ENCODE measurements around the gene VAV1. TPM values are rescaled to one million over a fixed set of nuclear protein-coding genes. Genes with fewer than 3 reads are reported as not detected.
A peak's percentile ranks its signal among the peaks of the same experiment; 100 is the strongest.

The VAV1 gene
- total and polyA plus RNA-seq, 9 of the 15 experiments (the other 6 are each of a cell fraction or from before 2014, with no cell fraction given) = 0.46 to 20.1 (median 11.1) TPM

- TF ChIP-seq CTCF (IDR thresholded peaks at IDR 0.05 in 2 of 3, conservative IDR thresholded peaks at IDR 0.05 in 1 of 3; ENCODE audit: insufficient read depth in 2 of 3, low read depth in 1 of 3, low read length in 3 of 3) (peak; percentile 58 to 80 (median 75)), POLR3A (IDR thresholded peaks at IDR 0.05; ENCODE audit: borderline replicate concordance, extremely low read depth, insufficient read depth, insufficient read length) (no peak), ZNF589 (CRISPR knock-in tag; IDR thresholded peaks at IDR 0.05; ENCODE audit: low read depth) (no peak), SETDB1 (IDR thresholded peaks at IDR 0.05; ENCODE audit: low read length) (no peak), ZNF146 (CRISPR knock-in tag; IDR thresholded peaks at IDR 0.05; ENCODE audit: unreplicated experiment) (no peak), HES1 (IDR thresholded peaks at IDR 0.05; ENCODE audit: low read depth) (0 out of 2 replicates have a peak, but pooled peaks have one; percentile 17), LARP7 (IDR thresholded peaks at IDR 0.05) (no peak; the same call in 1 of the 2 replicates), POLR2AphosphoS2 (IDR thresholded peaks at IDR 0.05; ENCODE audit: low read length) (no peak), GTF3C2 (IDR thresholded peaks at IDR 0.05; ENCODE audit: borderline replicate concordance, extremely low read depth, insufficient read length) (no peak), ZNF324 (CRISPR knock-in tag; IDR thresholded peaks at IDR 0.05) (no peak; the same call in 1 of the 2 replicates), CHD2 (IDR thresholded peaks at IDR 0.05; ENCODE audit: low read depth, low read length) (peak; percentile 72), RHOXF2B (CRISPR knock-in tag; conservative IDR thresholded peaks at IDR 0.05) (0 out of 2 replicates have a peak, but pooled peaks have one; percentile 50), YY1 (IDR thresholded peaks at IDR 0.05; ENCODE audit: borderline replicate concordance in 1 of 3, control insufficient read depth in 1 of 3, extremely low read depth in 1 of 3, insufficient read depth in 3 of 3, insufficient read length in 1 of 3, insufficient replicate concordance in 2 of 3, low read depth in 1 of 3, low read length in 2 of 3) (peak in 2 of 3 experiments; percentile 17 to 50), TEAD2 (tag; IDR thresholded peaks at IDR 0.05) (peak; percentile 40; the same call in 1 of the 2 replicates), ZNF41 (CRISPR knock-in tag; conservative IDR thresholded peaks at IDR 0.05) (no peak), TEAD1 (CRISPR knock-in tag; IDR thresholded peaks at IDR 0.05) (peak; percentile 84 to 99), ZNF408 (CRISPR knock-in tag; IDR thresholded peaks at IDR 0.05; ENCODE audit: low read depth) (no peak), ZNF57 (CRISPR knock-in tag; IDR thresholded peaks at IDR 0.05) (no peak), CBX8 (IDR thresholded peaks at IDR 0.05; ENCODE audit: borderline replicate concordance, extremely low read depth, low read depth, low read length, poor library complexity, severe bottlenecking) (no peak), ZNF766 (CRISPR knock-in tag; conservative IDR thresholded peaks at IDR 0.05) (0 out of 2 replicates have a peak, but pooled peaks have one; percentile 33), LEF1 (IDR thresholded peaks at IDR 0.05) (peak; percentile 45; the same call in 1 of the 2 replicates)
Observed at GRCh38 chr19:6753178-6754031, 19.1 kb upstream of the VAV1 start (continued).

All from K562 (cell line).